Measurements from ENCODE around the gene SOHLH1. TPM values are rescaled to one million over a fixed set of nuclear protein-coding genes. Genes with fewer than 3 reads are reported as not detected.

SOHLH1 gene
- total and polyA plus RNA-seq, 10 of the 15 experiments (the other 5 are each of a cell fraction or from before 2014, with no cell fraction given), result not detected

DNA sequence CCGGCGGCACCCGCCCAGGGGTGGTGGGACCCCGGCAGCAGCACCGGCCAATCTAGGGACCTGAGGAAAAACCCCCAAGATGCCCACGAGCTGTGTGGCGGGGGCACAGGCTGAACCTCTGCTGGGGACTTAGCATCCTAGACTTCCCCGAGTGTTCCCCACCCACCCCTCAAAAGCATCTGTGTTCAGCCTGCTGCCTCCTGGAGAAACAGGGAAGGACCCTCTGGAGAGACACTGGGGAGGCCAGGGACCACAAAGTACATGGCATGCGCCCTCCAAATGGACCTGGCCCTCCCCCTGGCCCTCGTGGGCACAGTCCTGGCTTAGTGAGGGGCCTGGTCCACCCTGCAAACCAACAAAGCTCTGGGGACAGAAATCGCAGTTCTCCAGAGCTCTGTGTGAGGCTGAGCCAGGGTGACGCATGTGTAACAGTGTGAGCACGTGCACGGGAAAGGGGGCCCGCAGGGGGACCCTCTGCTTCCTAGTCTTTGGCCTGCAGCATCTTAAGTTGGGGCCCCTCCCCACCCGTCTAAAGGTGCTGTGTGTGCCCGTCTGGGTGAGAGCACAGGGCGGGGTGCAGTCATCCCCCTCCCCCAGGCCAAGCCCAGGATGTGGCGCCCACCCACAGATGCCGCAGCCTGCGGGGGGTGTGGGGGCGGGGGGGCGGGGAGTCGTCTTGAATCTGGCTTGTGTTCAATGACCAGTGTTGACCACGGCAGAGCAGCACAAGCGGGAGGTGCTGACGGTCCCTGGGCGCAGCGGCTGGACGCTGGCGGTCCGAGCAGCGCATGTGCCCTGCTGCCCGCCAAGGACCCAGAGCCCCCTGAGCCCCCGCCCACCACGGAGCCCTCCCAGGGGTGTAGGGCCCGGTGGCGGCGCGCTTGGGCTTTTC lies 2.0 kb upstream of the SOHLH1 start:
- Histone ChIP-seq H3K4me1 (ENCODE audit: control insufficient read depth, insufficient read depth, low read length) (no peaks in the 10 kb centered on the region), H3K36me3 (ENCODE audit: control insufficient read depth in 2 of 2, insufficient read depth in 2 of 2, low read length in 1 of 2) (no peaks in the 10 kb centered on the region), H4K20me1 (ENCODE audit: control insufficient read depth, insufficient read depth) (no peaks in the 10 kb centered on the region), H3K79me2 (ENCODE audit: control insufficient read depth, insufficient read depth, low read length) (no peaks in the 10 kb centered on the region), H3K9ac (ENCODE audit: control insufficient read depth, insufficient read depth, low read length) (no peak overlapping the region), H2AFZ (ENCODE audit: control insufficient read depth, low read depth, low read length) (no peak overlapping the region), H3K4me2 (ENCODE audit: control insufficient read depth, insufficient read depth) (no peak overlapping the region), H3K4me3 (no peak overlapping the region), H3K27me3 (replicated peaks in 1 of 2; ENCODE audit: control insufficient read depth in 2 of 2, insufficient read depth in 2 of 2, low read length in 1 of 2) (no peaks in the 10 kb centered on the region), H3K9me3 (replicated peaks; ENCODE audit: control insufficient read depth, insufficient read depth, low read length) (no peaks in the 10 kb centered on the region), H3K27ac (ENCODE audit: control insufficient read depth, insufficient read depth) (no peak overlapping the region)
- FAIRE-seq (no peak), DNase-seq (ENCODE audit: low read depth, low spot score) (no peak), ATAC-seq (no peak)
- ChIA-PET POLR2A (no interaction called here), CTCF (no interaction called here), SMC1A (ENCODE audit: uncharacterized antibody, unreplicated experiment) (no interaction called here), RAD21 (ENCODE audit: unreplicated experiment) (no interaction called here)
- in situ Hi-C loops (cut with MboI), result no loop called here
- 14% methylated on average over 31 of the region's 40 CpGs for WGBS (ENCODE audit: insufficient coverage, insufficient replicate concordance, low lambda C conversion rate, missing lambda C conversion rate)
- intact Hi-C loops (cut with micrococcal nuclease; ENCODE audit: unreplicated experiment), result no loop called here
- BruUV-seq (replicated peaks), result no TSS peak
- TF ChIP-seq HCFC1 (IDR thresholded peaks at IDR 0.05; ENCODE audit: low read length), result no peak
- TF ChIP-seq RAD51 (IDR thresholded peaks at IDR 0.05), result no peak
- no peak for TF ChIP-seq SMC3 (IDR thresholded peaks at IDR 0.05; ENCODE audit: borderline replicate concordance, low read length)
- no peak for TF ChIP-seq SP1 (IDR thresholded peaks at IDR 0.05; ENCODE audit: low read depth, low read length)
- TF ChIP-seq HDAC2 (IDR thresholded peaks at IDR 0.05), result no peak
- TF ChIP-seq KAT2A (conservative IDR thresholded peaks at IDR 0.05; ENCODE audit: control insufficient read depth, low read depth, low read length), result no peak
- TF ChIP-seq STAT3 (IDR thresholded peaks at IDR 0.05; ENCODE audit: low read depth, low read length), result no peak
- no peak for TF ChIP-seq MEF2B (IDR thresholded peaks at IDR 0.05; ENCODE audit: partially characterized antibody, poor library complexity, severe bottlenecking)
- no peak for TF ChIP-seq CHD2 (IDR thresholded peaks at IDR 0.05; ENCODE audit: borderline replicate concordance, low read depth, low read length)
- no peak for TF ChIP-seq MTA2 (IDR thresholded peaks at IDR 0.05; ENCODE audit: low read depth)
- TF ChIP-seq, protein P1, sequence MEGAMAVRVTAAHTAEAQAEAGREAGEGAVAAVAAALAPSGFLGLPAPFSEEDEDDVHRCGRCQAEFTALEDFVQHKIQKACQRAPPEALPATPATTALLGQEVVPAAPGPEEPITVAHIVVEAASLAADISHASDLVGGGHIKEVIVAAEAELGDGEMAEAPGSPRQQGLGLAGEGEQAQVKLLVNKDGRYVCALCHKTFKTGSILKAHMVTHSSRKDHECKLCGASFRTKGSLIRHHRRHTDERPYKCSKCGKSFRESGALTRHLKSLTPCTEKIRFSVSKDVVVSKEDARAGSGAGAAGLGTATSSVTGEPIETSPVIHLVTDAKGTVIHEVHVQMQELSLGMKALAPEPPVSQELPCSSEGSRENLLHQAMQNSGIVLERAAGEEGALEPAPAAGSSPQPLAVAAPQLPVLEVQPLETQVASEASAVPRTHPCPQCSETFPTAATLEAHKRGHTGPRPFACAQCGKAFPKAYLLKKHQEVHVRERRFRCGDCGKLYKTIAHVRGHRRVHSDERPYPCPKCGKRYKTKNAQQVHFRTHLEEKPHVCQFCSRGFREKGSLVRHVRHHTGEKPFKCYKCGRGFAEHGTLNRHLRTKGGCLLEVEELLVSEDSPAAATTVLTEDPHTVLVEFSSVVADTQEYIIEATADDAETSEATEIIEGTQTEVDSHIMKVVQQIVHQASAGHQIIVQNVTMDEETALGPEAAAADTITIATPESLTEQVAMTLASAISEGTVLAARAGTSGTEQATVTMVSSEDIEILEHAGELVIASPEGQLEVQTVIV (IDR thresholded peaks at IDR 0.05; ENCODE audit: borderline replicate concordance, partially characterized antibody), result no peak
- no peak for TF ChIP-seq TCF12 (IDR thresholded peaks at IDR 0.05; ENCODE audit: low read depth, low read length)
- no peak for TF ChIP-seq ZBED1 (IDR thresholded peaks at IDR 0.05; ENCODE audit: borderline replicate concordance)
- TF ChIP-seq, protein P2, sequence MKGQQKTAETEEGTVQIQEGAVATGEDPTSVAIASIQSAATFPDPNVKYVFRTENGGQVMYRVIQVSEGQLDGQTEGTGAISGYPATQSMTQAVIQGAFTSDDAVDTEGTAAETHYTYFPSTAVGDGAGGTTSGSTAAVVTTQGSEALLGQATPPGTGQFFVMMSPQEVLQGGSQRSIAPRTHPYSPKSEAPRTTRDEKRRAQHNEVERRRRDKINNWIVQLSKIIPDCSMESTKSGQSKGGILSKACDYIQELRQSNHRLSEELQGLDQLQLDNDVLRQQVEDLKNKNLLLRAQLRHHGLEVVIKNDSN (IDR thresholded peaks at IDR 0.05; ENCODE audit: borderline replicate concordance, extremely low read length, insufficient read depth, low read depth, low read length), result no peak
- no peak for TF ChIP-seq ZNF24 (IDR thresholded peaks at IDR 0.05)
- no peak for TF ChIP-seq ZNF622 (IDR thresholded peaks at IDR 0.05)
- TF ChIP-seq RELA (IDR thresholded peaks at IDR 0.05; ENCODE audit: borderline replicate concordance, partially characterized antibody), result no peak
- TF ChIP-seq SMAD1 (IDR thresholded peaks at IDR 0.05; ENCODE audit: low read depth, partially characterized antibody), result no peak
- TF ChIP-seq, protein P3, sequence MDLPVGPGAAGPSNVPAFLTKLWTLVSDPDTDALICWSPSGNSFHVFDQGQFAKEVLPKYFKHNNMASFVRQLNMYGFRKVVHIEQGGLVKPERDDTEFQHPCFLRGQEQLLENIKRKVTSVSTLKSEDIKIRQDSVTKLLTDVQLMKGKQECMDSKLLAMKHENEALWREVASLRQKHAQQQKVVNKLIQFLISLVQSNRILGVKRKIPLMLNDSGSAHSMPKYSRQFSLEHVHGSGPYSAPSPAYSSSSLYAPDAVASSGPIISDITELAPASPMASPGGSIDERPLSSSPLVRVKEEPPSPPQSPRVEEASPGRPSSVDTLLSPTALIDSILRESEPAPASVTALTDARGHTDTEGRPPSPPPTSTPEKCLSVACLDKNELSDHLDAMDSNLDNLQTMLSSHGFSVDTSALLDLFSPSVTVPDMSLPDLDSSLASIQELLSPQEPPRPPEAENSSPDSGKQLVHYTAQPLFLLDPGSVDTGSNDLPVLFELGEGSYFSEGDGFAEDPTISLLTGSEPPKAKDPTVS (IDR thresholded peaks at IDR 0.05; ENCODE audit: low read depth, low read length), result no peak

Measured in GM12878 (cell line).